ENCODE measurements around the gene L3MBTL4.

DNA sequence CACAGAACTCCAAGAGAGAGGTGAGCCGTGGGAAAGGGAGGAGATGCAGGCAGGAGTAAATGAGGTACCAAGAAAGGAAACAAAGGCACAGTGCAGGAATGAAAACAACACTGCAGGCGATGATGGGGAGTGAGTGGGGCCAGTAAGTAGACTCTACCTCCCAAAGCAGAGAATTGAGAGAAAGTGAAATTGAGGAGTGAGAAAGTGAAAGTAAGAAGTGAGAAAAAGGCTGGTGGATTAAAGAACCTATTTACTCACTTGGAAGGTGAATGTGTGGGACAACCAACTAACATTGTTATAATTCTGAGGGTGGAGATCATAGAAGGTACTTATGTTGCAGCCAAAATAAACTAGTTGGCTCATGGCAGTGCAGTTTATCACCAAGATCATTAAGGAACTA is 326.3 kb downstream of the L3MBTL4 start:
- TF ChIP-seq, protein P1, sequence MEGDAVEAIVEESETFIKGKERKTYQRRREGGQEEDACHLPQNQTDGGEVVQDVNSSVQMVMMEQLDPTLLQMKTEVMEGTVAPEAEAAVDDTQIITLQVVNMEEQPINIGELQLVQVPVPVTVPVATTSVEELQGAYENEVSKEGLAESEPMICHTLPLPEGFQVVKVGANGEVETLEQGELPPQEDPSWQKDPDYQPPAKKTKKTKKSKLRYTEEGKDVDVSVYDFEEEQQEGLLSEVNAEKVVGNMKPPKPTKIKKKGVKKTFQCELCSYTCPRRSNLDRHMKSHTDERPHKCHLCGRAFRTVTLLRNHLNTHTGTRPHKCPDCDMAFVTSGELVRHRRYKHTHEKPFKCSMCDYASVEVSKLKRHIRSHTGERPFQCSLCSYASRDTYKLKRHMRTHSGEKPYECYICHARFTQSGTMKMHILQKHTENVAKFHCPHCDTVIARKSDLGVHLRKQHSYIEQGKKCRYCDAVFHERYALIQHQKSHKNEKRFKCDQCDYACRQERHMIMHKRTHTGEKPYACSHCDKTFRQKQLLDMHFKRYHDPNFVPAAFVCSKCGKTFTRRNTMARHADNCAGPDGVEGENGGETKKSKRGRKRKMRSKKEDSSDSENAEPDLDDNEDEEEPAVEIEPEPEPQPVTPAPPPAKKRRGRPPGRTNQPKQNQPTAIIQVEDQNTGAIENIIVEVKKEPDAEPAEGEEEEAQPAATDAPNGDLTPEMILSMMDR (IDR thresholded peaks at IDR 0.05), result no peak
- TF ChIP-seq POLR2A (IDR thresholded peaks at IDR 0.05), result no peak
